ENCODE data around the gene HDAC1.

Gene HDAC1

GRCh38 chr1:32336591-32336932, 44.7 kb downstream of the HDAC1 start:
- DNase-seq (ENCODE audit: extremely low read depth, low read depth), result no peak
- TF ChIP-seq CTCF (IDR thresholded peaks at IDR 0.05; ENCODE audit: low read depth, low read length), result no peak

GRCh38 chr1:32336963-32337675, 45.2 kb downstream of the HDAC1 start:
- no peak for DNase-seq (ENCODE audit: extremely low read depth, low read depth)
- no peak for TF ChIP-seq CTCF (IDR thresholded peaks at IDR 0.05; ENCODE audit: low read depth, low read length)

- no peak for DNase-seq (ENCODE audit: extremely low read depth, low read depth)
- TF ChIP-seq CTCF (IDR thresholded peaks at IDR 0.05; ENCODE audit: low read depth, low read length), result no peak
These were observed 46.2 kb downstream of the HDAC1 start for GRCh38 chr1:32337855-32338636.

- no peak for TF ChIP-seq CTCF (IDR thresholded peaks at IDR 0.05; ENCODE audit: low read depth, low read length)
- no peak for DNase-seq (ENCODE audit: extremely low read depth, low read depth)
These were observed 46.8 kb downstream of the HDAC1 start for GRCh38 chr1:32338637-32339145.

GRCh38 chr1:32339363-32339978, 47.6 kb downstream of the HDAC1 start:
- DNase-seq (ENCODE audit: extremely low read depth, low read depth), result no peak
- TF ChIP-seq CTCF (IDR thresholded peaks at IDR 0.05; ENCODE audit: low read depth, low read length), result no peak

GRCh38 chr1:32341186-32341757, 49.4 kb downstream of the HDAC1 start:
- no peak for TF ChIP-seq CTCF (IDR thresholded peaks at IDR 0.05; ENCODE audit: low read depth, low read length)
- DNase-seq (ENCODE audit: extremely low read depth, low read depth), result no peak

Data from AG09319 (cell line).